T-helper 2 cell treated with Interferon-gamma antibody and Interleukin-4, amounts not matched to agents 5 μg/mL and 100 μg/mL, for 36 hours (primary cell): ENCODE measurements around the gene PXN.
"Not testable (repeated sequence)": the region's sequence is repeated elsewhere in the genome, so short reads cannot be mapped to it uniquely, and the experiment has no call there.

Experiments used
- DNase-seq: peaks from one replicate; pipeline ENCODE4 v3.0.0; 2021; ENCODE audit warnings: low spot score
- H3K27ac Mint-ChIP-seq: one replicate; pipeline ENCODE4 v1.8.0; 2021; ENCODE audit warnings: mild to moderate bottlenecking, mixed read lengths
- H3K27me3 Mint-ChIP-seq: one replicate; pipeline ENCODE4 v1.8.0; 2021; ENCODE audit warnings: low read depth, mixed read lengths
- H3K36me3 Mint-ChIP-seq: one replicate; pipeline ENCODE4 v1.8.0; 2021; ENCODE audit warnings: low read depth, mixed read lengths
- H3K4me1 Mint-ChIP-seq: one replicate; pipeline ENCODE4 v1.8.0; 2021; ENCODE audit warnings: low read depth, mixed read lengths
- H3K4me3 Mint-ChIP-seq: one replicate; pipeline ENCODE4 v1.8.0; 2022; ENCODE audit warnings: mild to moderate bottlenecking, moderate library complexity, mixed read lengths
- H3K9me3 Mint-ChIP-seq: one replicate; pipeline ENCODE4 v1.8.0; 2021; ENCODE audit warnings: mixed read lengths

PXN gene

DNA sequence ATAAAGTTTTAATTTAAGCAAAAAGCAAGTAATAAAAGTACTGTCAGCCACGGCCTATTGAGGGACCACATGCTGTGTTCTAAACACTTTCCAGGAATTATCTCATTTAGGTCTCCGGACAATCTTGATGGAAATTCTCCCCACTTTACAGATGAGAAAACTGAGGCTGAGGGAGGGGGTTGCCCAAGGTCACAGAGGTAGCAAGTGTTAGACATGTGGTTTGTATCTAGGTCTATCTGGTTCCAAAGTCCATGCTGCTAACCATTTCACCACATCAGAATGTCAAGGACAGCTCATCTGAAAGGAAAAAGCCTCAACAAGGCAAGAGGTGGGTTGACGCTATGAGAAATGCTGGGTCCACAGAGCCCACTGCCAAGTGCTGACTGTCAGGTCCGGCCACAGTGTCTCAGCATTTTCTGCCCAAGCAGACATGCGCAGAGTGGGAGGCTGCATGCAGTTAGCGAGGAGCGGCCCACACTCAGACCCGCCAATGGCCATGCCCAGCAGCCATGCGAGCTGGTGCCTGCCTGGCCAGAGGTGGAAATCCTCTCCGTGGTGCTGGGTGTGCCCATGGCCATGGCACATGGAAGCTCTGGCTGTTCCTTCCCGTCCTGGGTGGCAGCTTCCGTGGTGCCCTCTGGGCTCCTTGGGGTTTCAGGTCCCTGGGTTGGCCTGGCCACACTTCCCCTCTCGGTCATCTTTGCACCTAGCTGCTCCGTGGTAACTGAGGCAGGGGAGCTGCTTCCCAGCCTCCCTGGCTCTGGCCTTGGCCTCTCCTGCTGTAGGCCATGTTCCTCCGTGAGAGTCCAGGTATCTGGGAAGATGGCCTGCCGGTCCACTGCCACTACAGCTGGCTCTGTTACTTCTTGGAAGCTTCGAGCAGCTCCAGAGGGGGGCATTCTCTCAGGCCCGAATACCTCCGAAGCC lies 46.6 kb downstream of the PXN start:
- no peak overlapping the region for H3K27ac Mint-ChIP-seq
- no peak overlapping the region for H3K4me3 Mint-ChIP-seq
- no peaks in the 10 kb centered on the region for H3K4me1 Mint-ChIP-seq
- no peaks in the 10 kb centered on the region for H3K9me3 Mint-ChIP-seq
- no peaks in the 10 kb centered on the region for H3K27me3 Mint-ChIP-seq
- DNase-seq, result no peak
- peaks cover 43% of the 10 kb centered on the region for H3K36me3 Mint-ChIP-seq

DNA sequence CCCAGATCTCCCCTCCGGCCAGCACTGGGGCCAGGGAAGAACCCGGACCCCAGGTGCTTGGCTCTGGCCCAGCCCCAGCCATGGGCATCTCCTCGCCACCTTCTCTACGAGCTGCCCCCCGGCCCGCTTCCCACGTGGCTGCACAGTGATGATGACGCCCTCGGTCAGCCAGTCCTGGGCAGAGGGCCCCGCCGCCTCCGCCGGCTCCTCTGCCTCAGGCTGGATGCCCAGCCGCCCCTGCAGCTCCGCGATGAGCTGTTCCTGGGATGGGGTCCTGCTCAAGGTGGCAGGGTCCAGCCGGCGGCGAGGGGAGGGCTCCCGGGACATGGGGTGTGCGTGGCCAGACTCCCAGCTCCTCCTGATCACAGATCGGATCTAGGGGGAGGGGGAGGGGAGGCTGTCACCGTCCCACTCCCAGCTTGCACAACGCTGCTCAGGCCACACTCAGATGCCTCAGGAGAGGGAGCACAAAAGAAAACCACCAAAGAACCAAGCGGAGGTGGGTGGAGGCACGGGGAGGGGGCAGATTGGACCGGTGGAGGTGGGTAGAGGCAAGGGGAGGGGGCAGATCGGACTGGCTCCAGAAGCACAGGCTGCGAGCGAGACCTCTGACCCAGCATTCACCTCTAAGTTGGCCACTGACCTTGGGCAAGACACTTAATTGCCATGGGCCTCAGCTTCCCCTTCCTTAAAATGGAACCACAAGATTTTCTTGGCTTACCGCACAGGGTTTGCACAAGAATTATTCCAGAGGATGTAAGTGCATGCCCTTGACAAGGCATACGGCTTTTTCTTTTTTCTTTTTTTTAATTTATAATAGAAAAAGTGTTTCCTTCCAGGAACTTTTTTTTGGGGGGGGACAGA lies 48.6 kb downstream of the PXN start:
- DNase-seq, result no peak
- peaks cover 36% of the 10 kb centered on the region for H3K36me3 Mint-ChIP-seq
- no peaks in the 10 kb centered on the region for H3K27me3 Mint-ChIP-seq
- no peaks in the 10 kb centered on the region for H3K9me3 Mint-ChIP-seq
- H3K4me1 Mint-ChIP-seq, result no peaks in the 10 kb centered on the region
- no peak overlapping the region for H3K27ac Mint-ChIP-seq
- H3K4me3 Mint-ChIP-seq, result no peak overlapping the region

DNA sequence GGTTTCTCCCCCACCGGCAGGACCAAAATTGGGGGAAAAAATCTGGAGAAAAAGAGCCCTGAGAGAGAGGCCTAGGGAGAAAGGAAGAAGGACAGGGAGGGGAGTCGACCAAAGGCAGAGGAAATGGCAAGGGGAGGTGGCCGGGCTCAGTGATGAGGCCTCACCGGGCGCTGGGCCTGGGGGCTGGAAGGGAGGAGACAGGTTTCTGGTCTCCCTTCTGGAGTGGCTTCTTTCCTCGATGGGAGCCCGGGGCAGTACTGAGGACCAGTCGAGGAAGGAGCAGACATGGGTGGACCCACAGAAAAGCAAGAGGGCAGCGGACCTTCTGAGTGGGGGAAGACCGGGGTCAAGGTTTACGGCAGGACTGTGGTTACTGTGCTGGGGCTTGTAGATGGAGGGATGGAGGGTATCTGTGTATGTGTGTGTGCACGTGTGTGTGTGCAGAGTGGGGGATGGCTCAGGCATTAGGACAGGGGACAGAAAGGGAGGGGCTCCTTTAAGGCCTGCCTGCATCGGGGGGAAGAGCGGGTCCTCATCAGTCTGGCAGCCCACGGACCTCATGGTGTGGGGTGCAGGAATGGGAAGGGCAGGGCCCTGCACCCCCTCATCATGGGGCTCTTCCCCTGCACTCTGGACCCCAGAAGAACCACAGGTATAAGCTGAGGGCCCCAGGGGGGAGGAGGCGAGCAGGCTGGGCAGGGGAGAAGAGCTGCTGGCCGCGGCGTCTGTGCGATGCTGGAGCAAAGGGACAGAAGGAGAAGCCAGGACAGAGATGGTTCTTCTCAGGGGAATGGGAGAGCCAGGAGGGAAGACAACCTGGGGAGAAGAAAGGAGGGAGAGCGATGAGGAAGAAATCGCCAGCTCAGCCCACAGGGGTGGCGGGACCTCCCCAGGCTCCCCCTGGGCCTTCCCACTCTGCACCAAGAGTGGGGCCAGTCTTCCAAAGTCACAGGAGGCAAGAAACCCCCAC lies 49.5 kb downstream of the PXN start:
- Mint-ChIP-seq H3K36me3 (peaks cover 45% of the 10 kb centered on the region), H3K4me1 (no peaks in the 10 kb centered on the region), H3K27ac (peak overlapping the region; percentile 49), H3K9me3 (no peaks in the 10 kb centered on the region), H3K4me3 (no peak overlapping the region), H3K27me3 (no peaks in the 10 kb centered on the region)
- no peak for DNase-seq

- no peaks in the 10 kb centered on the region for H3K27me3 Mint-ChIP-seq
Measured at GRCh38 chr12:120215357-120215735, 50.2 kb downstream of the PXN start.

GRCh38 chr12:120214626-120215356 lies 50.7 kb downstream of the PXN start:
- no peaks in the 10 kb centered on the region for H3K27me3 Mint-ChIP-seq
- H3K27ac Mint-ChIP-seq, result no peak overlapping the region
- H3K4me1 Mint-ChIP-seq, result no peaks in the 10 kb centered on the region
- peaks cover 42% of the 10 kb centered on the region for H3K36me3 Mint-ChIP-seq
- no peak for DNase-seq
- no peaks in the 10 kb centered on the region for H3K9me3 Mint-ChIP-seq
- no peak overlapping the region for H3K4me3 Mint-ChIP-seq

More at GRCh38 chr12:120215357-120215735, 50.2 kb downstream of the PXN start:
- Mint-ChIP-seq H3K27ac (no peak overlapping the region), H3K4me1 (no peaks in the 10 kb centered on the region), H3K9me3 (no peaks in the 10 kb centered on the region), H3K36me3 (peaks cover 42% of the 10 kb centered on the region), H3K4me3 (no peak overlapping the region)
- DNase-seq, result no peak

GRCh38 chr12:120213758-120214157 lies 51.8 kb downstream of the PXN start:
- Mint-ChIP-seq H3K27ac (no peak overlapping the region), H3K36me3 (peaks cover 37% of the 10 kb centered on the region), H3K27me3 (no peaks in the 10 kb centered on the region), H3K9me3 (no peaks in the 10 kb centered on the region), H3K4me3 (no peak overlapping the region), H3K4me1 (no peaks in the 10 kb centered on the region)
- DNase-seq, result no peak

GRCh38 chr12:120213182-120213581 lies 52.3 kb downstream of the PXN start:
- not testable (repeated sequence) for H3K4me1 Mint-ChIP-seq, H3K4me3 Mint-ChIP-seq, H3K27me3 Mint-ChIP-seq, H3K9me3 Mint-ChIP-seq, DNase-seq, H3K27ac Mint-ChIP-seq
- peaks cover 35% of the 10 kb centered on the region for H3K36me3 Mint-ChIP-seq

DNA sequence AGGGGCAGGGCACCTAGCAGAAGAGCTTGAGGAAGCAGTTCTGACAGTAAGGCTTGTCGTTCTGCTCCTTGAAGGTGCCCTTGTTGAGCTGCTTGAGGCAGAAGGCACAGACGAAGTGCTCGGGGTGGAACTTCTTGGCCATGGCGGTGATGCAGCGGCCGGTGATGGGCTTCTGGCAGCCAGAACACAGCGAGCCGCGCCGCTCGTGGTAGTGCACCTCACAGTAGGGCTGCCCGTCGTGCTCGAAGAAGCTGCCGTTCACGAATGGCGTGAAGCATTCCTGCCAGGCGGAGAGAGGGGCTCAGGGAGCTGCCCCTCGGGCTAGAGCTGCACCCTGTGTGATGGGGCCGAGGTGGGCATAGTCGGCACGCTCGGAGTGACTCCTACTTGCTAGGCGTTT lies 53.2 kb downstream of the PXN start:
- Mint-ChIP-seq H3K27ac (no peak overlapping the region), H3K36me3 (peaks cover 33% of the 10 kb centered on the region), H3K4me1 (no peaks in the 10 kb centered on the region), H3K4me3 (no peak overlapping the region), H3K27me3 (no peaks in the 10 kb centered on the region), H3K9me3 (no peaks in the 10 kb centered on the region)
- DNase-seq, result no peak

GRCh38 chr12:120211904-120212283 lies 53.6 kb downstream of the PXN start:
- no peaks in the 10 kb centered on the region for H3K4me1 Mint-ChIP-seq
- no peak overlapping the region for H3K27ac Mint-ChIP-seq
- no peaks in the 10 kb centered on the region for H3K27me3 Mint-ChIP-seq
- DNase-seq, result no peak
- H3K4me3 Mint-ChIP-seq, result no peak overlapping the region
- no peaks in the 10 kb centered on the region for H3K9me3 Mint-ChIP-seq
- H3K36me3 Mint-ChIP-seq, result peaks cover 33% of the 10 kb centered on the region

GRCh38 chr12:120211243-120211903 lies 54.2 kb downstream of the PXN start:
- Mint-ChIP-seq H3K36me3 (peaks cover 33% of the 10 kb centered on the region), H3K4me1 (no peaks in the 10 kb centered on the region), H3K9me3 (no peaks in the 10 kb centered on the region), H3K27ac (no peak overlapping the region), H3K27me3 (no peaks in the 10 kb centered on the region), H3K4me3 (no peak overlapping the region)
- no peak for DNase-seq

DNA sequence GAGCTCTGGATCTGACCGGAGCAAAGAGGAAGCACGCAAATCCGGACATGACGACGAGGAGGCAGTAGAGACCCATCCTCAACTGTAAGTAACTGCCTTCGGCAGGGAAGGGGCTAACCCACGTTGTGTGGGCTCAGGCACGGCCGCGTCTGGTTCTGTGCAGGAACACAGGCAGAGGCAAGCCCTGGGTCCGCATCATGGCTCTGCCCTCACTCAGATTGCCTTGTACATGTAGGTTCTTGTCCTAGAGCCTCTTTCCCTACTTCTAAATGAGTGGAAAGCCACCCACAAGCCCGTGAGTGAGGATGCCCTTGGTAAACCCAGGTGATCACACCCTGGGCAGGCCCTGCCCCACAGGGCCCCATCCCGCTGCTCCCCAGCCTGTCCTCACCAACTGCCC lies 55.7 kb downstream of the PXN start:
- Mint-ChIP-seq H3K27me3 (no peaks in the 10 kb centered on the region), H3K27ac (no peak overlapping the region), H3K4me1 (no peaks in the 10 kb centered on the region), H3K4me3 (no peak overlapping the region), H3K36me3 (peaks cover 27% of the 10 kb centered on the region), H3K9me3 (no peaks in the 10 kb centered on the region)
- no peak for DNase-seq

GRCh38 chr12:120207227-120207626 lies 58.3 kb downstream of the PXN start:
- no peaks in the 10 kb centered on the region for H3K9me3 Mint-ChIP-seq
- H3K4me3 Mint-ChIP-seq, result no peak overlapping the region
- H3K4me1 Mint-ChIP-seq, result peaks cover 3% of the 10 kb centered on the region
- peaks cover 18% of the 10 kb centered on the region for H3K36me3 Mint-ChIP-seq
- no peaks in the 10 kb centered on the region for H3K27me3 Mint-ChIP-seq
- no peak overlapping the region for H3K27ac Mint-ChIP-seq
- no peak for DNase-seq
